GM12878 (cell line): Measurements from ENCODE around the gene SLC1A7. TPM values are rescaled to one million over a fixed set of nuclear protein-coding genes. Genes with fewer than 3 reads are reported as not detected.

Experiments
- ATAC-seq: fragments of 200-7000 bp; cut with Tn5 transposase; 3 replicates; pipeline ENCODE4 v1.9.1; 2020; ENCODE audit warnings: mild to moderate bottlenecking, moderate library complexity
- BruUV-seq: library from RNA; stranded (reverse); fragments of 400-500 nt; replicated peaks from 2 replicates; lab custom pipeline; 2021; lab: Mats Ljungman, UMichigan
- CTCF ChIA-PET: fragments of 300-600 bp; sonication (Branson Sonifier 250); formaldehyde crosslinking; extraction: SDS; loops from one replicate; lab custom pipeline; 2021; ENCODE audit warnings: inconsistent platforms; lab: Yijun Ruan, JAX
- POLR2A ChIA-PET: fragments of 350-600 bp; formaldehyde crosslinking; extraction: SDS; loops from one replicate; lab custom pipeline; 2021; ENCODE audit warnings: inconsistent platforms; lab: Charles Lee
- RAD21 ChIA-PET: fragments of 300-600 bp; sonication (Branson Sonifier 250); formaldehyde crosslinking; loops from one replicate; lab custom pipeline; 2023; ENCODE audit warnings: antibody characterized with exemption; ENCODE audit not compliant: unreplicated experiment; lab: Charles Lee
- SMC1A ChIA-PET: fragments of 300-600 bp; sonication (Branson Sonifier 250); formaldehyde crosslinking; loops from one replicate; lab custom pipeline; 2023; ENCODE audit not compliant: unreplicated experiment, uncharacterized antibody; lab: Charles Lee
- DNase-seq: peaks from one replicate; pipeline ENCODE4 v3.0.0-alpha.2; 2011; ENCODE audit warnings: low read depth, low spot score
- FAIRE-seq: peaks from 3 replicates; lab custom pipeline; 2011; peaks lifted over from hg19 to GRCh38; lab: Jason Lieb, UNC
- H2AFZ ChIP-seq: 2 replicates; pipeline ENCODE4 v1.6.0; 2011; ENCODE audit warnings: low read depth, low read length, control low read depth; ENCODE audit not compliant: control insufficient read depth
- H3K27ac ChIP-seq: 2 replicates; pipeline ENCODE4 v1.5.1; 2011; ENCODE audit warnings: control low read depth; ENCODE audit not compliant: control insufficient read depth, insufficient read depth
- H3K27me3 ChIP-seq, 2 experiments: replicated peaks in 1 of 2; 2 replicates each; pipeline versions ENCODE4 v1.6.0 to v1.6.1; 2011; ENCODE audit warnings: low read length in 1 of 2; ENCODE audit not compliant: control insufficient read depth in 2 of 2, insufficient read depth in 2 of 2
- H3K36me3 ChIP-seq, 2 experiments: 2 replicates each; pipeline ENCODE4 v1.5.1; 2011; ENCODE audit warnings: low read length in 1 of 2; ENCODE audit not compliant: control insufficient read depth in 2 of 2, insufficient read depth in 2 of 2
- H3K4me1 ChIP-seq: 2 replicates; pipeline ENCODE4 v1.6.1; 2011; ENCODE audit warnings: mild to moderate bottlenecking, low read length, moderate library complexity, mixed read lengths; ENCODE audit not compliant: control insufficient read depth, insufficient read depth
- H3K4me2 ChIP-seq: 2 replicates; pipeline ENCODE4 v1.6.0; 2011; ENCODE audit warnings: control low read depth; ENCODE audit not compliant: control insufficient read depth, insufficient read depth
- H3K4me3 ChIP-seq: fragments of 200-600 bp; sonication (generic); 2 replicates; pipeline ENCODE4 v1.5.1; 2016
- H3K79me2 ChIP-seq: 2 replicates; pipeline ENCODE4 v1.6.0; 2011; ENCODE audit warnings: low read length; ENCODE audit not compliant: control insufficient read depth, insufficient read depth
- H3K9ac ChIP-seq: 2 replicates; pipeline ENCODE4 v1.8.0; 2011; ENCODE audit warnings: low read length, control low read depth, mixed read lengths; ENCODE audit not compliant: control insufficient read depth, insufficient read depth
- H3K9me3 ChIP-seq: replicated peaks from 3 replicates; pipeline ENCODE4 v1.5.1; 2011; ENCODE audit warnings: mild to moderate bottlenecking, low read length; ENCODE audit not compliant: control insufficient read depth, insufficient read depth
- H4K20me1 ChIP-seq: 2 replicates; pipeline ENCODE4 v1.6.0; 2011; ENCODE audit not compliant: control insufficient read depth, insufficient read depth
- SUZ12 ChIP-seq: fragments of 200-600 bp; sonication (generic); IDR thresholded peaks from one replicate; pipeline ENCODE4 v1.6.1; 2018; ENCODE audit warnings: antibody characterized with exemption, mild to moderate bottlenecking; ENCODE audit not compliant: unreplicated experiment
- WGBS: methylation state at CpG from one replicate; pipeline ENCODE4 v1.1.6; 2016; ENCODE audit warnings: low lambda C conversion rate; ENCODE audit not compliant: insufficient replicate concordance, insufficient coverage; ENCODE audit errors: missing lambda C conversion rate; 5-methylcytosine and 5-hydroxymethylcytosine counted together
- in situ Hi-C: fragments of 300-500 bp; cut with MboI; formaldehyde crosslinking; loops from 9 replicates; pipeline ENCODE4 v1.14.3; 2018; ENCODE audit warnings: mixed read lengths
- intact Hi-C: fragments of 100-400 bp; cut with micrococcal nuclease; formaldehyde crosslinking; loops from one replicate; pipeline ENCODE4 v1.14.2; 2022; ENCODE audit not compliant: unreplicated experiment
- polyA plus RNA-seq, 11 experiments: library from polyadenylated mRNA; depleted of rRNA in 4 of 11; unstranded in 6 of 11; stranded (reverse) in 5 of 11; fragments of >200 nt; fragmentation: Nextera tagmentation in 4 of 11; fragmentation: Illumina TruSeq in 1 of 11; extraction: Ambion mirVana in 4 of 11; extraction: Trizol in 1 of 11; gene quantifications; 1 replicate in 1 of 11; 2 replicates in 10 of 11; pipeline versions ENCODE4 v1.2.1 to v1.2.3, GENCODE V29; 2011 to 2016; ENCODE audit warnings: inconsistent platforms in 2 of 11, missing spikeins in 2 of 11, low read depth in 1 of 11
- total RNA-seq, 4 experiments: library from RNA; depleted of rRNA in 3 of 4; stranded (reverse); fragments of >200 nt in 3 of 4; fragmentation: Illumina TruSeq in 1 of 4; extraction: Trizol in 1 of 4; gene quantifications; 2 replicates each; pipeline versions ENCODE4 v1.2.1 to v1.2.3, GENCODE V29; 2013 to 2021
- TF ChIP-seq, protein P1 (sequence below): IDR thresholded peaks from 2 replicates; pipeline ENCODE4 v1.6.1; 2011; ENCODE audit warnings: borderline replicate concordance, low read depth, mild to moderate bottlenecking, moderate library complexity, mixed read lengths, low read length; ENCODE audit not compliant: insufficient read depth; ENCODE audit errors: extremely low read length

The SLC1A7 gene
- total and polyA plus RNA-seq, 10 of the 15 experiments (the other 5 are each of a cell fraction or from before 2014, with no cell fraction given), result not detected

DNA sequence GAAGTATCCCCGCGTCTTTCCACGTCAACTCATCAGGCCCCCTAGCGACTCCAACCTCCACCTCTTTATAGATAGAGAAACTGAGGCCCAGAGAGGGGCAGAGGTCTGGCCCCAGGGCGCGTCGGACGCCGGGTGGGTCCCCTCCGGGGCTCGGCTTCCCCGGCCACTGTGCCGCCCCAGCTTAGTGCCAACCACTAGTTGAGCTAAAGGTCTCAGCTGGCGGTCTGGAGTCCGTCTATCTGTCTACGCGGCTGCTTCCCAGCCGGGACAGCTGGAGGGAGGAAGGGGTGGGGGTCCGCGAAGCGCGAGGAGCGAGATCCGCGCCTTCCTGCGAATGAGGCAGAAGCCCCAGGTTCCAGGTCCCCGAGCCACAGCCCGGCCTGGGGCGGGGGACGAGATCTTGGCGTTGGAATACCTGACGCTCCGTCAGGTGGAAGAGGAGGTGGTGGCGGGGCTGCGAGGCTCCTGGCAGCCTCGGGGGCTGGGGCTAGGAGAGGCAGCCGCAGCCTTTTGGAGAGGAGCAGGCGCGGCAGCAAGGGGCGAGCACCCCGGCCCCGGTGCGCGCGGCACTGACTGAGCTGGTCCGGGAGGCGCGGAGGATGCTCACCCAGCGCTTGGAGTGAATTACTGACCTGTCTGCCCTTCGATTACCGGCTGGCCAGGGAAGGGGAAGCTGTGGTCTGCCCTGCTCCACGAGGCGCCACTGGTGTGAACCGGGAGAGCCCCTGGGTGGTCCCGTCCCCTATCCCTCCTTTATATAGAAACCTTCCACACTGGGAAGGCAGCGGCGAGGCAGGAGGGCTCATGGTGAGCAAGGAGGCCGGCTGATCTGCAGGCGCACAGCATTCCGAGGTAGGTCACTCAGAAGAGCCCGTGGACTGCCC lies 79.5 kb downstream of the SLC1A7 start:
- TF ChIP-seq, protein P1, sequence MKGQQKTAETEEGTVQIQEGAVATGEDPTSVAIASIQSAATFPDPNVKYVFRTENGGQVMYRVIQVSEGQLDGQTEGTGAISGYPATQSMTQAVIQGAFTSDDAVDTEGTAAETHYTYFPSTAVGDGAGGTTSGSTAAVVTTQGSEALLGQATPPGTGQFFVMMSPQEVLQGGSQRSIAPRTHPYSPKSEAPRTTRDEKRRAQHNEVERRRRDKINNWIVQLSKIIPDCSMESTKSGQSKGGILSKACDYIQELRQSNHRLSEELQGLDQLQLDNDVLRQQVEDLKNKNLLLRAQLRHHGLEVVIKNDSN, result no peak
- peak; percentile 30 for TF ChIP-seq SUZ12
- Histone ChIP-seq H3K27me3 (peaks cover 5 to 10% of the 10 kb centered on the region in 2 experiments), H3K27ac (no peak overlapping the region), H3K4me2 (no peak overlapping the region), H3K9me3 (no peaks in the 10 kb centered on the region), H2AFZ (no peak overlapping the region), H3K4me1 (no peaks in the 10 kb centered on the region), H4K20me1 (no peaks in the 10 kb centered on the region), H3K79me2 (no peaks in the 10 kb centered on the region), H3K4me3 (no peak overlapping the region), H3K36me3 (no peaks in the 10 kb centered on the region), H3K9ac (no peak overlapping the region)
- RAD21 ChIA-PET, result no interaction called here
- CTCF ChIA-PET, result no interaction called here
- intact Hi-C loops, result no loop called here
- 23% methylated on average over 59 of the region's 61 CpGs for WGBS
- ATAC-seq (no peak), FAIRE-seq (no peak), DNase-seq (no peak)
- SMC1A ChIA-PET, result no interaction called here
- POLR2A ChIA-PET, result no interaction called here
- in situ Hi-C loops, result no loop called here
- no TSS peak for BruUV-seq
